Measurements from ENCODE around the gene CASS4. TPM values are rescaled to one million over a fixed set of nuclear protein-coding genes. Genes with fewer than 3 reads are reported as not detected.
A peak's percentile ranks its signal among the peaks of the same experiment; 100 is the strongest.

Gene CASS4
- total and polyA plus RNA-seq, 9 of the 15 experiments (the other 6 are each of a cell fraction or from before 2014, with no cell fraction given), result 8.1 to 53.8 (median 26.7) TPM

GRCh38 chr20:56362833-56363413, 49.1 kb upstream of the CASS4 start (continued):
- TF ChIP-seq, protein P1, sequence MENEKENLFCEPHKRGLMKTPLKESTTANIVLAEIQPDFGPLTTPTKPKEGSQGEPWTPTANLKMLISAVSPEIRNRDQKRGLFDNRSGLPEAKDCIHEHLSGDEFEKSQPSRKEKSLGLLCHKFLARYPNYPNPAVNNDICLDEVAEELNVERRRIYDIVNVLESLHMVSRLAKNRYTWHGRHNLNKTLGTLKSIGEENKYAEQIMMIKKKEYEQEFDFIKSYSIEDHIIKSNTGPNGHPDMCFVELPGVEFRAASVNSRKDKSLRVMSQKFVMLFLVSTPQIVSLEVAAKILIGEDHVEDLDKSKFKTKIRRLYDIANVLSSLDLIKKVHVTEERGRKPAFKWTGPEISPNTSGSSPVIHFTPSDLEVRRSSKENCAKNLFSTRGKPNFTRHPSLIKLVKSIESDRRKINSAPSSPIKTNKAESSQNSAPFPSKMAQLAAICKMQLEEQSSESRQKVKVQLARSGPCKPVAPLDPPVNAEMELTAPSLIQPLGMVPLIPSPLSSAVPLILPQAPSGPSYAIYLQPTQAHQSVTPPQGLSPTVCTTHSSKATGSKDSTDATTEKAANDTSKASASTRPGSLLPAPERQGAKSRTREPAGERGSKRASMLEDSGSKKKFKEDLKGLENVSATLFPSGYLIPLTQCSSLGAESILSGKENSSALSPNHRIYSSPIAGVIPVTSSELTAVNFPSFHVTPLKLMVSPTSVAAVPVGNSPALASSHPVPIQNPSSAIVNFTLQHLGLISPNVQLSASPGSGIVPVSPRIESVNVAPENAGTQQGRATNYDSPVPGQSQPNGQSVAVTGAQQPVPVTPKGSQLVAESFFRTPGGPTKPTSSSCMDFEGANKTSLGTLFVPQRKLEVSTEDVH (IDR thresholded peaks at IDR 0.05; ENCODE audit: low read depth, partially characterized antibody), result no peak
- TF ChIP-seq CBX5 (IDR thresholded peaks at IDR 0.05; ENCODE audit: borderline replicate concordance, low read depth) (no peak), DPF2 (IDR thresholded peaks at IDR 0.05) (peak; percentile 95), EP400 (IDR thresholded peaks at IDR 0.05) (peak; percentile 85), GATAD2A (IDR thresholded peaks at IDR 0.05) (0 out of 2 replicates have a peak, but pooled peaks have one; percentile 55), ZNF76 (CRISPR knock-in tag; IDR thresholded peaks at IDR 0.05; ENCODE audit: borderline replicate concordance) (no peak), HSF4 (CRISPR knock-in tag; IDR thresholded peaks at IDR 0.05; ENCODE audit: borderline replicate concordance) (no peak), SRSF9 (IDR thresholded peaks at IDR 0.05; ENCODE audit: borderline replicate concordance, low read depth, low read length) (no peak), ZNF140 (CRISPR knock-in tag; IDR thresholded peaks at IDR 0.05) (no peak), ILF3 (IDR thresholded peaks at IDR 0.05; ENCODE audit: borderline replicate concordance) (no peak), MECOM (CRISPR knock-in tag; IDR thresholded peaks at IDR 0.05) (peak; percentile 83), TBL1XR1 (IDR thresholded peaks at IDR 0.05; ENCODE audit: low read length in 2 of 2) (peak in 1 of 2 experiments; percentile 90; a peak in 2 of 4 replicates), HEY1 (CRISPR knock-in tag; IDR thresholded peaks at IDR 0.05; ENCODE audit: borderline replicate concordance) (no peak), PRDM10 (IDR thresholded peaks at IDR 0.05; ENCODE audit: partially characterized antibody) (peak; percentile 97), ELF1 (tag; IDR thresholded peaks at IDR 0.05) (peak; percentile 23; the same call in 1 of the 2 replicates), SUPT5H (IDR thresholded peaks at IDR 0.05) (0 out of 2 replicates have a peak, but pooled peaks have one; percentile 17), FOSL1 (tag; conservative IDR thresholded peaks at IDR 0.05) (no peak), ZSCAN29 (IDR thresholded peaks at IDR 0.05) (no peak), PYGO2 (tag; IDR thresholded peaks at IDR 0.05) (no peak), BRD9 (IDR thresholded peaks at IDR 0.05; ENCODE audit: low read depth, partially characterized antibody) (peak; percentile 51), VEZF1 (CRISPR knock-in tag; IDR thresholded peaks at IDR 0.05) (peak; percentile 96), ZNF224 (CRISPR knock-in tag; IDR thresholded peaks at IDR 0.05) (no peak)
